GM19455 (cell line): ENCODE results near the gene TSPAN14.

ENCODE experiments used
- ATAC-seq: cut with Tn5 transposase; IDR thresholded peaks from one replicate; pipeline ENCODE4 v1.9.1; 2021; ENCODE audit not compliant: unreplicated experiment

The TSPAN14 gene

GRCh38 chr10:80421707-80422536 lies 32.2 kb upstream of the TSPAN14 start:
- peak; percentile 91 for ATAC-seq

GRCh38 chr10:80425901-80426300 lies 28.2 kb upstream of the TSPAN14 start:
- no peak for ATAC-seq

GRCh38 chr10:80427541-80427940 lies 26.6 kb upstream of the TSPAN14 start:
- ATAC-seq = no peak

GRCh38 chr10:80429521-80429973 lies 24.6 kb upstream of the TSPAN14 start:
- ATAC-seq = no peak

GRCh38 chr10:80433134-80433533 lies 21.0 kb upstream of the TSPAN14 start:
- ATAC-seq = no peak

GRCh38 chr10:80436446-80437098 lies 17.5 kb upstream of the TSPAN14 start:
- no peak for ATAC-seq

- ATAC-seq = no peak
Measured at GRCh38 chr10:80437227-80437626, 16.9 kb upstream of the TSPAN14 start.

- no peak for ATAC-seq
Measured at GRCh38 chr10:80441831-80442230, 12.3 kb upstream of the TSPAN14 start.

- ATAC-seq = no peak
Measured at GRCh38 chr10:80442879-80443278, 11.2 kb upstream of the TSPAN14 start.

GRCh38 chr10:80443531-80443974 lies 10.6 kb upstream of the TSPAN14 start:
- no peak for ATAC-seq

GRCh38 chr10:80444124-80444523 lies 10.0 kb upstream of the TSPAN14 start:
- no peak for ATAC-seq

- ATAC-seq = peak; percentile 78
Measured at GRCh38 chr10:80444646-80445319, 9.3 kb upstream of the TSPAN14 start.

- ATAC-seq = no peak
Measured at GRCh38 chr10:80447436-80448190, 6.5 kb upstream of the TSPAN14 start.

GRCh38 chr10:80448209-80448942 lies 5.7 kb upstream of the TSPAN14 start:
- no peak for ATAC-seq

GRCh38 chr10:80449520-80449919 lies 4.6 kb upstream of the TSPAN14 start:
- ATAC-seq = no peak

- no peak for ATAC-seq
Measured at GRCh38 chr10:80451132-80451531, 3.0 kb upstream of the TSPAN14 start.

- ATAC-seq = no peak
Measured at GRCh38 chr10:80452069-80452468, 2.0 kb upstream of the TSPAN14 start.

GRCh38 chr10:80452640-80453039 lies 1.5 kb upstream of the TSPAN14 start:
- ATAC-seq = no peak

- no peak for ATAC-seq
Measured at GRCh38 chr10:80453056-80453841, 861 bp upstream of the TSPAN14 start.
